Measurements from ENCODE around the gene DNMT3A.
A peak's percentile ranks its signal among the peaks of the same experiment; 100 is the strongest.

Gene DNMT3A

DNA sequence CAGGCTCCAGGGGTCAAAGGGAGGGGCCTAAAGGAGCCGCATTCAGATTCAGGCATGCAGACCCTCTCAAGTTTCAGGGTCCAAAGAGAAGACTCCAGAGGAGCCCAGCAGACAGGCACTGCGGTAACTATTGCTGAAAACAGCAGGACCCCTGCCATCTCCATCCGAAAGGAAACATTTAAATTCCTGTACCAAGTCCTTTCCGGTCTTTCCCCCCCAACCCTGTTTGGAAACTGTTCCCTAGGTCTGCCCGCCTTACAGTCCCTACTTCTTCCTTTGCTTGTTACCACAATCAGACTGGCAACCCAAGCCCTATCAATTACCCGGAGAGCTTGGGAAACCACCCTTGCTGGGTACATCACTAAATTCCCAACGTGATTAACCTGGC, 82.0 kb downstream of the DNMT3A start:
- H3K9me3 ChIP-seq (ENCODE audit: severe bottlenecking): no peaks in the 10 kb centered on the region

DNA sequence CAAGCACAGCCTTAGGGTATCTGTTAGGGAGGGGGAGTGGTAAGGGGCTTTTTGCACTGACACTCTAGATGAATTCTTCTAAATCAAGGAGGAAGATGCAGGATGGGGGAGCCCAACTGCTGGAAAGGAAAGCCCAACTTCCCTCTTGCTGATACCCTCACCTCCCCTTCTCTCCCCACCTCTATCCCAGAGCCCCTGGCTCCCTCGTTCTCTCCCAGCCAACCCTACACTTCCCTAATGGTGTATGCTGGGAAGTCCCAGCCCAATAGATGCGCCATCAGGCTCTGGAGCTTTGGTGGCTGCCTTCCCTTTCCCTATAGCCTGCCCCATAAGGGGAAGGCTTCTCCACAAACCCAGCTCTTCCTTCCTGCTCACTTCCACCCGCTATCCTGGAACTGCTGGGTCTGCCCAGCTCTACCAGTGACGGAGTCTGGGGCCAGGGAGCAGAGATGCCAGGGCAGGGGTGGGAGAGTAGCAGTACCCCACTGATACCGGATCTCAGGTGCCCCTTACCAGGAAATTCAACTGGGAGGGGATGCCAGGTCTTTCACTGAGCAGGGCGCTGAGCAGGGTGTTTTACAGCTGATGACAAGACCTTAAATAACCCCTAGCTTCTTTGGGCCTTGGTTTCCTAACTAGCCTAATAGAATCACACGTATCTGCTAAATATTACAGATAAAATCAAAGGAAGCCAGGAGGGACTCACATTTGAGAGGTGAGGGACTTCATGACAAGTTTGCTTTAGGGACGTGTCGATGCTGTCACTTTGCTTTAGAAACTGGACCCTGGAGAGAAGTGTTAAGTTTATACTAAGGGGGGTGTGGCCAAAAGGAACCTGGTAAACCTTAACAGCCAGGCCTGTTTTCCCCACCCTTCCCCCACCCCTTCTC, 82.6 kb downstream of the DNMT3A start:
- no peaks in the 10 kb centered on the region for H3K9me3 ChIP-seq (ENCODE audit: severe bottlenecking)
- no peak overlapping the region for H3K27ac ChIP-seq
- DNase-seq: no peak
- no peaks in the 10 kb centered on the region for H3K27me3 ChIP-seq (ENCODE audit: insufficient read depth, low read depth, severe bottlenecking)
- peaks cover 14% of the 10 kb centered on the region for H3K36me3 ChIP-seq
- TF ChIP-seq, protein P1, sequence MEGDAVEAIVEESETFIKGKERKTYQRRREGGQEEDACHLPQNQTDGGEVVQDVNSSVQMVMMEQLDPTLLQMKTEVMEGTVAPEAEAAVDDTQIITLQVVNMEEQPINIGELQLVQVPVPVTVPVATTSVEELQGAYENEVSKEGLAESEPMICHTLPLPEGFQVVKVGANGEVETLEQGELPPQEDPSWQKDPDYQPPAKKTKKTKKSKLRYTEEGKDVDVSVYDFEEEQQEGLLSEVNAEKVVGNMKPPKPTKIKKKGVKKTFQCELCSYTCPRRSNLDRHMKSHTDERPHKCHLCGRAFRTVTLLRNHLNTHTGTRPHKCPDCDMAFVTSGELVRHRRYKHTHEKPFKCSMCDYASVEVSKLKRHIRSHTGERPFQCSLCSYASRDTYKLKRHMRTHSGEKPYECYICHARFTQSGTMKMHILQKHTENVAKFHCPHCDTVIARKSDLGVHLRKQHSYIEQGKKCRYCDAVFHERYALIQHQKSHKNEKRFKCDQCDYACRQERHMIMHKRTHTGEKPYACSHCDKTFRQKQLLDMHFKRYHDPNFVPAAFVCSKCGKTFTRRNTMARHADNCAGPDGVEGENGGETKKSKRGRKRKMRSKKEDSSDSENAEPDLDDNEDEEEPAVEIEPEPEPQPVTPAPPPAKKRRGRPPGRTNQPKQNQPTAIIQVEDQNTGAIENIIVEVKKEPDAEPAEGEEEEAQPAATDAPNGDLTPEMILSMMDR (IDR thresholded peaks at IDR 0.05; ENCODE audit: low read depth, low read length): no peak
- no peak overlapping the region for H3K4me3 ChIP-seq (ENCODE audit: low read depth, low read length)

More for the DNA sequence above, 82.0 kb downstream of the DNMT3A start:
- Histone ChIP-seq H3K27ac (no peak overlapping the region), H3K36me3 (peaks cover 8% of the 10 kb centered on the region), H3K4me3 (ENCODE audit: low read depth, low read length) (no peak overlapping the region), H3K27me3 (ENCODE audit: insufficient read depth, low read depth, severe bottlenecking) (no peaks in the 10 kb centered on the region)
- TF ChIP-seq, protein P1 (IDR thresholded peaks at IDR 0.05; ENCODE audit: low read depth, low read length): no peak
- DNase-seq: no peak

DNA sequence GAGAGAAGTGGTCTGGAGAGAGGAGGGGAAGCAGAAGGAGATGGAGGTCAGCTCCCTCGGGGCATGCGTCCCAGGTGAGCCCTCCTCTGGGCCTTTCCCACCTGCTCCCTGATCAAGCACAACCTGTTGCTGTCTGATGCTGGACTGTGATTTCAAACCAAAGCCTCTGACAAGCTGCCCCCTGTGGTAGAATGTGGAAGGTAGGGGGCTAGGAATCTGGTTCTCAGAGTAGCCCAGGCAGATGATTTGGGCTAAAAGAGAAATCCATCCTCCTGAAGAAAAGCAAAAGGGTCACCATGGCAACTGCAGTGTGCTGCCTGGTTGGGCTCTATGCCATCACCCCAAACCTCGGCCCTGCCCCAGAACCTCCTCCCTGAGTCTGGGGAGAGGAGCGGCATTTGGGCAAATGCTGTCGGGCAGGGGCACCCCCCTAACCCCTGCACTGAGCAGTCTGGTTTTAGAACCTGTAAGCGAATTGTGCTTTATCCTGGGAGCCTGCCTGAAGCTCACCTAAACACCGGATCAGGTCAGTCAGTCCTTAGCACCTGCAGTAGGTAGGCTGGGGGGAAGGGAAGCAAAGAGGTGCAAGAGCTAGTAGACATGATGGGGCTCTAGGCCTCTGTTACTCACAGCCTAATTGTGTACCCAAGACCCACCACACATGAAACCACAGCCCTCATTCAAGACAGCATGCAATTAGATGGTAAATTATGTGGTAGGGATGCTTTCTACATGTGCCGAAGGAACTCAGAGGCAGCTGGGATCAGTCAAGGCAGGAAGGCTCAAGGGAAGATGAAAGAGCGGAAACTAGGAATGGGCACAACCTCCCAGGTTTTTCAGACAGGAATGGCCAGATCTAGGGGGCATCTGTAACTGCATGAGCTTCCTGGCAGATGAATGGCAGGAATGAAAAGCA, 83.5 kb downstream of the DNMT3A start:
- TF ChIP-seq, protein P1 (IDR thresholded peaks at IDR 0.05; ENCODE audit: low read depth, low read length): peak; percentile 43; the same call in 1 of the 2 replicates
- Histone ChIP-seq H3K9me3 (ENCODE audit: severe bottlenecking) (no peaks in the 10 kb centered on the region), H3K36me3 (peaks cover 17% of the 10 kb centered on the region), H3K27ac (no peak overlapping the region), H3K27me3 (ENCODE audit: insufficient read depth, low read depth, severe bottlenecking) (no peaks in the 10 kb centered on the region), H3K4me3 (ENCODE audit: low read depth, low read length) (no peak overlapping the region)
- no peak for DNase-seq

DNA sequence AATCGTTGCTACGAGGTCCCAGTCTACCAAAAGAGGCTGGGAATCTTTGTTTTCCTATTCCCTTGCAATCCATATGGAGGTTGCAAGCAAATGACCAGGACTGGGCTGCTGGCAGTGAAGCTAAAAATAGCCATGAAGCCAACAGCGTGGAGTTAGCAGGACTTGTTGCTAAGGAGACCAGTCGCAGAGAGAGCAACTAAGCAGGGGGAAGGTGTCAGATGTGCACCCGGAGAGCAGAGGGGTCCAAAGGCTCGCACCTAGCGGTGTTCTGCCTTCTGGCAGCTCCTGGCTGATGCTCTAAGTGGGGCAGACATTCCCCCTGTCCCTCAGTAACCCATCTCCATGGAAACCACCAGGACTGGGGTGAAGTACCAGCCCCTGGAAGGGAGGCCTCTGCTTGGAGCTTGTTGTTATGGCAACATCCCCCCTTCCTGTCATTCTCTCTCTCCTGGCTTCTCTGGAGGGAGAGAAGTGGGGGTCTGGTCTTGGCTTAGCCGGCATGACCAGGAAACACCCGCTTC, 84.6 kb downstream of the DNMT3A start:
- TF ChIP-seq, protein P1 (IDR thresholded peaks at IDR 0.05; ENCODE audit: low read depth, low read length): no peak
- H3K27ac ChIP-seq: peak overlapping the region; percentile 40
- H3K9me3 ChIP-seq (ENCODE audit: severe bottlenecking): no peaks in the 10 kb centered on the region
- peak; percentile 68 for DNase-seq
- peaks cover 17% of the 10 kb centered on the region for H3K36me3 ChIP-seq
- no peaks in the 10 kb centered on the region for H3K27me3 ChIP-seq (ENCODE audit: insufficient read depth, low read depth, severe bottlenecking)
- no peak overlapping the region for H3K4me3 ChIP-seq (ENCODE audit: low read depth, low read length)

DNA sequence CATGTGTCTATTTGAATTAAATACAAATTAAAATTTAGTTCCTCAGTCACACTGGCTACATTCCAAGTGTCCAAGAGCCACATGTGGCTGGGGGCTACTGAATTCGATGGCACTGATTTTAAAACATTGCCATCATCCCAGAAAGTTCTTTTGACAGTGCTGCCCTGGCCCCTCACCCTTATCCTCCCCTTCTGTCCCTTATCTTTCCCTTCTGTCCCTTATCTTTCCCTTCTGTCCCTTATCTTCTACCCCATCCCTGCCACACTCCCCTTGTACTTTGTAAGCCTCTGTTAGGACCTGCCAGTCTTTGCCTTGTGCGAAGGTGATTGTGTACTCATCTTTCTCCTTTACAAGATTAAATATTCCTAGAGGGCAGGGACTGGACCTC, 85.2 kb downstream of the DNMT3A start:
- Histone ChIP-seq H3K4me3 (ENCODE audit: low read depth, low read length) (no peak overlapping the region), H3K27me3 (ENCODE audit: insufficient read depth, low read depth, severe bottlenecking) (no peaks in the 10 kb centered on the region), H3K36me3 (peaks cover 20% of the 10 kb centered on the region), H3K9me3 (ENCODE audit: severe bottlenecking) (no peaks in the 10 kb centered on the region), H3K27ac (peak overlapping the region; percentile 40)
- TF ChIP-seq, protein P1 (IDR thresholded peaks at IDR 0.05; ENCODE audit: low read depth, low read length): no peak
- no peak for DNase-seq
